ENCODE data around the gene FOLR2.

DNA sequence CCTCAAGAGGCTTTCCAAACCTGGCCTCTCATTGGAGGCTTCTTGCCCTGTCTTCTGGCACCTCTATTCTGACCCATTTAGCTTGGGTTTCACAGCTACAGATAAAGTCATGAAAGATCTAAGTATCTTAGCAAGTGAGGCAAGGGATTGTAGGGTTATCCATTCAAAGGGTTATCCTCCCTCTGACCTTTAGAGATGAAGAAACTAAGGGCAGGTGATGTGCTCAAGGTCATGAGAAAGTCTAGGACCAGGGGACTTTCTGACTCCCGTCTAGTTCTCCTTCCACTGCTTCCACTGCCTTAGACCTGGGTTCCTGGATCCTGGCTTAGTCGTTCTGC, 20.1 kb downstream of the FOLR2 start:
- TF ChIP-seq, protein P1, sequence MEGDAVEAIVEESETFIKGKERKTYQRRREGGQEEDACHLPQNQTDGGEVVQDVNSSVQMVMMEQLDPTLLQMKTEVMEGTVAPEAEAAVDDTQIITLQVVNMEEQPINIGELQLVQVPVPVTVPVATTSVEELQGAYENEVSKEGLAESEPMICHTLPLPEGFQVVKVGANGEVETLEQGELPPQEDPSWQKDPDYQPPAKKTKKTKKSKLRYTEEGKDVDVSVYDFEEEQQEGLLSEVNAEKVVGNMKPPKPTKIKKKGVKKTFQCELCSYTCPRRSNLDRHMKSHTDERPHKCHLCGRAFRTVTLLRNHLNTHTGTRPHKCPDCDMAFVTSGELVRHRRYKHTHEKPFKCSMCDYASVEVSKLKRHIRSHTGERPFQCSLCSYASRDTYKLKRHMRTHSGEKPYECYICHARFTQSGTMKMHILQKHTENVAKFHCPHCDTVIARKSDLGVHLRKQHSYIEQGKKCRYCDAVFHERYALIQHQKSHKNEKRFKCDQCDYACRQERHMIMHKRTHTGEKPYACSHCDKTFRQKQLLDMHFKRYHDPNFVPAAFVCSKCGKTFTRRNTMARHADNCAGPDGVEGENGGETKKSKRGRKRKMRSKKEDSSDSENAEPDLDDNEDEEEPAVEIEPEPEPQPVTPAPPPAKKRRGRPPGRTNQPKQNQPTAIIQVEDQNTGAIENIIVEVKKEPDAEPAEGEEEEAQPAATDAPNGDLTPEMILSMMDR (optimal IDR thresholded peaks at IDR 0.05 in 1 of 3, IDR thresholded peaks at IDR 0.05 in 1 of 3, conservative IDR thresholded peaks at IDR 0.05 in 1 of 3; ENCODE audit: extremely low read depth in 1 of 3, insufficient read depth in 2 of 3, low read length in 3 of 3): no peak
- no peak for TF ChIP-seq EZH2 (IDR thresholded peaks at IDR 0.05; ENCODE audit: low read length)

Data from keratinocyte (primary cell).